ENCODE results near the gene PJA2.

GRCh38 chr5:109315245-109315644 lies 94.5 kb downstream of the PJA2 start:
- TF ChIP-seq CTCF (IDR thresholded peaks at IDR 0.05; ENCODE audit: control extremely low read depth in 1 of 3, insufficient read depth in 1 of 3, low read depth in 1 of 3, low read length in 3 of 3) (no peak), POLR2A (IDR thresholded peaks at IDR 0.05; ENCODE audit: control extremely low read depth in 1 of 2, low read depth in 2 of 2, low read length in 2 of 2) (no peak), ZNF274 (IDR thresholded peaks at IDR 0.05; ENCODE audit: borderline replicate concordance, extremely low read depth, low read length) (no peak), CHD2 (IDR thresholded peaks at IDR 0.05; ENCODE audit: low read length) (no peak), USF2 (IDR thresholded peaks at IDR 0.05; ENCODE audit: low read length) (no peak), POLR2AphosphoS5 (IDR thresholded peaks at IDR 0.05; ENCODE audit: low read depth, low read length) (no peak), ATF2 (IDR thresholded peaks at IDR 0.05; ENCODE audit: low read length) (no peak), NRF1 (IDR thresholded peaks at IDR 0.05; ENCODE audit: low read depth, low read length) (no peak), CEBPB (IDR thresholded peaks at IDR 0.05; ENCODE audit: low read depth, low read length) (no peak), ATF3 (IDR thresholded peaks at IDR 0.05; ENCODE audit: insufficient read depth, low read depth, low read length) (no peak), EGR1 (IDR thresholded peaks at IDR 0.05; ENCODE audit: borderline replicate concordance, low read depth, low read length) (no peak)

Measured in H1 (cell line).